ENCODE data around the gene ODAM. TPM values are rescaled to one million over a fixed set of nuclear protein-coding genes. Genes with fewer than 3 reads are reported as not detected.

Gene ODAM
- total RNA-seq, 4 donors from 2014 or later = not detected

- TF ChIP-seq POLR2A (IDR thresholded peaks at IDR 0.05) (no peak), EP300 (IDR thresholded peaks at IDR 0.05) (no peak), POLR2AphosphoS5 (IDR thresholded peaks at IDR 0.05) (no peak), CTCF (IDR thresholded peaks at IDR 0.05) (no peak)
- H3K4me3 ChIP-seq = no peak overlapping the region
- DNase-seq (ENCODE audit: low spot score in 2 of 2) = no peak
- H3K9me3 ChIP-seq = no peaks in the 10 kb centered on the region
- H3K27me3 ChIP-seq = no peaks in the 10 kb centered on the region
- H3K27ac ChIP-seq = no peak overlapping the region
- H3K36me3 ChIP-seq = no peaks in the 10 kb centered on the region
- no peaks in the 10 kb centered on the region for H3K4me1 ChIP-seq
- 89% methylated on average over 3 of the region's 3 CpGs for WGBS
These were observed 55.9 kb downstream of the ODAM start for GRCh38 chr4:70251250-70251944.

GRCh38 chr4:70251945-70252277 lies 56.4 kb downstream of the ODAM start:
- H3K36me3 ChIP-seq = no peaks in the 10 kb centered on the region
- no peaks in the 10 kb centered on the region for H3K4me1 ChIP-seq
- 50% methylated on average over 1 of the region's 1 CpG for WGBS
- H3K9me3 ChIP-seq = no peaks in the 10 kb centered on the region
- TF ChIP-seq POLR2AphosphoS5 (IDR thresholded peaks at IDR 0.05) = no peak
- TF ChIP-seq CTCF (IDR thresholded peaks at IDR 0.05) = no peak
- no peak for TF ChIP-seq EP300 (IDR thresholded peaks at IDR 0.05)
- no peak for TF ChIP-seq POLR2A (IDR thresholded peaks at IDR 0.05)
- no peaks in the 10 kb centered on the region for H3K27me3 ChIP-seq
- H3K27ac ChIP-seq = no peak overlapping the region
- no peak for DNase-seq (ENCODE audit: low spot score in 2 of 2)
- no peak overlapping the region for H3K4me3 ChIP-seq

Other genes with a start within 250 kb of the ODAM start
- gene CSN2, start 230.0 kb upstream of the ODAM start, total RNA-seq = not detected
- not detected for gene STATH, start 199.8 kb upstream of the ODAM start, total RNA-seq
- gene HTN3, start 167.3 kb upstream of the ODAM start, total RNA-seq = not detected
- gene HTN1, start 145.3 kb upstream of the ODAM start, total RNA-seq = not detected
- under 1 TPM in 1 of 4 donors, not detected in 3; 0.42 TPM for gene PRR27, start 41.5 kb upstream of the ODAM start, total RNA-seq
- not detected for gene FDCSP, start 30.4 kb downstream of the ODAM start, total RNA-seq
- not detected for gene CSN3, start 46.9 kb downstream of the ODAM start, total RNA-seq
- not detected for gene CABS1, start 139.3 kb downstream of the ODAM start, total RNA-seq
- not detected for gene SMR3A, start 165.0 kb downstream of the ODAM start, total RNA-seq
- gene SMR3B, start 187.4 kb downstream of the ODAM start, total RNA-seq = not detected
- not detected for gene OPRPN, start 202.2 kb downstream of the ODAM start, total RNA-seq